ENCODE results near the gene FTO.

GRCh38 chr16:53692146-53692545 lies 11.8 kb upstream of the FTO start:
- TF ChIP-seq ZFP36 (IDR thresholded peaks at IDR 0.05; ENCODE audit: borderline replicate concordance, partially characterized antibody) (no peak), EHMT2 (IDR thresholded peaks at IDR 0.05; ENCODE audit: low read depth) (no peak), POLR2AphosphoS2 (conservative IDR thresholded peaks at IDR 0.05; ENCODE audit: low read length) (no peak), POLR2A (IDR thresholded peaks at IDR 0.05; ENCODE audit: low read length) (no peak), PHF8 (IDR thresholded peaks at IDR 0.05; ENCODE audit: borderline replicate concordance, low read depth) (no peak), RFX5 (IDR thresholded peaks at IDR 0.05) (no peak), HOXB5 (CRISPR knock-in tag; IDR thresholded peaks at IDR 0.05) (no peak), RAD21 (conservative IDR thresholded peaks at IDR 0.05 in 1 of 2, IDR thresholded peaks at IDR 0.05 in 1 of 2) (peak; percentile 80 to 85), JUNB (IDR thresholded peaks at IDR 0.05) (no peak), BCL3 (IDR thresholded peaks at IDR 0.05) (no peak)
- TF ChIP-seq, protein P1, sequence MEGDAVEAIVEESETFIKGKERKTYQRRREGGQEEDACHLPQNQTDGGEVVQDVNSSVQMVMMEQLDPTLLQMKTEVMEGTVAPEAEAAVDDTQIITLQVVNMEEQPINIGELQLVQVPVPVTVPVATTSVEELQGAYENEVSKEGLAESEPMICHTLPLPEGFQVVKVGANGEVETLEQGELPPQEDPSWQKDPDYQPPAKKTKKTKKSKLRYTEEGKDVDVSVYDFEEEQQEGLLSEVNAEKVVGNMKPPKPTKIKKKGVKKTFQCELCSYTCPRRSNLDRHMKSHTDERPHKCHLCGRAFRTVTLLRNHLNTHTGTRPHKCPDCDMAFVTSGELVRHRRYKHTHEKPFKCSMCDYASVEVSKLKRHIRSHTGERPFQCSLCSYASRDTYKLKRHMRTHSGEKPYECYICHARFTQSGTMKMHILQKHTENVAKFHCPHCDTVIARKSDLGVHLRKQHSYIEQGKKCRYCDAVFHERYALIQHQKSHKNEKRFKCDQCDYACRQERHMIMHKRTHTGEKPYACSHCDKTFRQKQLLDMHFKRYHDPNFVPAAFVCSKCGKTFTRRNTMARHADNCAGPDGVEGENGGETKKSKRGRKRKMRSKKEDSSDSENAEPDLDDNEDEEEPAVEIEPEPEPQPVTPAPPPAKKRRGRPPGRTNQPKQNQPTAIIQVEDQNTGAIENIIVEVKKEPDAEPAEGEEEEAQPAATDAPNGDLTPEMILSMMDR (IDR thresholded peaks at IDR 0.05): peak; percentile 74
- TF ChIP-seq, protein P2, sequence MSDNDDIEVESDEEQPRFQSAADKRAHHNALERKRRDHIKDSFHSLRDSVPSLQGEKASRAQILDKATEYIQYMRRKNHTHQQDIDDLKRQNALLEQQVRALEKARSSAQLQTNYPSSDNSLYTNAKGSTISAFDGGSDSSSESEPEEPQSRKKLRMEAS (IDR thresholded peaks at IDR 0.05): no peak

Measured in A549 (cell line).